Ishikawa (cell line): ENCODE measurements around the gene PTK6.

Experiments used
- CEBPB ChIP-seq: IDR thresholded peaks from 2 replicates; pipeline ENCODE4 v1.6.1; 2012
- CREB1 ChIP-seq: IDR thresholded peaks from 2 replicates; pipeline ENCODE4 v1.6.1; 2012; ENCODE audit warnings: low read depth
- EGR1 ChIP-seq: IDR thresholded peaks from 2 replicates; pipeline ENCODE4 v1.6.1; 2012
- EP300 ChIP-seq: IDR thresholded peaks from 2 replicates; pipeline ENCODE4 v1.6.1; 2012; ENCODE audit warnings: borderline replicate concordance
- FOXM1 ChIP-seq: IDR thresholded peaks from 2 replicates; pipeline ENCODE4 v1.6.1; 2012; ENCODE audit warnings: low read depth, borderline replicate concordance
- MAX ChIP-seq: IDR thresholded peaks from 2 replicates; pipeline ENCODE4 v1.6.1; 2012
- NFIC ChIP-seq: IDR thresholded peaks from 2 replicates; pipeline ENCODE4 v1.6.1; 2012
- RAD21 ChIP-seq: IDR thresholded peaks from 2 replicates; pipeline ENCODE4 v1.6.1; 2012; ENCODE audit warnings: low read depth
- TAF1 ChIP-seq: IDR thresholded peaks from 2 replicates; pipeline ENCODE4 v1.6.1; 2012; ENCODE audit warnings: low read depth, mild to moderate bottlenecking
- TCF12 ChIP-seq: IDR thresholded peaks from 2 replicates; pipeline ENCODE4 v1.6.1; 2012; ENCODE audit warnings: low read depth
- TEAD4 ChIP-seq: IDR thresholded peaks from 2 replicates; pipeline ENCODE4 v1.6.1; 2012
- USF1 ChIP-seq: IDR thresholded peaks from 2 replicates; pipeline ENCODE4 v1.6.1; 2012
- YY1 ChIP-seq: IDR thresholded peaks from 2 replicates; pipeline ENCODE4 v1.6.1; 2012; ENCODE audit warnings: low read depth
- ZBTB7A ChIP-seq: IDR thresholded peaks from 2 replicates; pipeline ENCODE4 v1.6.1; 2012; ENCODE audit warnings: low read depth
- TF ChIP-seq, protein P1 (sequence below): IDR thresholded peaks from 2 replicates; pipeline ENCODE4 v1.6.1; 2012; ENCODE audit warnings: low read depth, mild to moderate bottlenecking

PTK6 gene

DNA sequence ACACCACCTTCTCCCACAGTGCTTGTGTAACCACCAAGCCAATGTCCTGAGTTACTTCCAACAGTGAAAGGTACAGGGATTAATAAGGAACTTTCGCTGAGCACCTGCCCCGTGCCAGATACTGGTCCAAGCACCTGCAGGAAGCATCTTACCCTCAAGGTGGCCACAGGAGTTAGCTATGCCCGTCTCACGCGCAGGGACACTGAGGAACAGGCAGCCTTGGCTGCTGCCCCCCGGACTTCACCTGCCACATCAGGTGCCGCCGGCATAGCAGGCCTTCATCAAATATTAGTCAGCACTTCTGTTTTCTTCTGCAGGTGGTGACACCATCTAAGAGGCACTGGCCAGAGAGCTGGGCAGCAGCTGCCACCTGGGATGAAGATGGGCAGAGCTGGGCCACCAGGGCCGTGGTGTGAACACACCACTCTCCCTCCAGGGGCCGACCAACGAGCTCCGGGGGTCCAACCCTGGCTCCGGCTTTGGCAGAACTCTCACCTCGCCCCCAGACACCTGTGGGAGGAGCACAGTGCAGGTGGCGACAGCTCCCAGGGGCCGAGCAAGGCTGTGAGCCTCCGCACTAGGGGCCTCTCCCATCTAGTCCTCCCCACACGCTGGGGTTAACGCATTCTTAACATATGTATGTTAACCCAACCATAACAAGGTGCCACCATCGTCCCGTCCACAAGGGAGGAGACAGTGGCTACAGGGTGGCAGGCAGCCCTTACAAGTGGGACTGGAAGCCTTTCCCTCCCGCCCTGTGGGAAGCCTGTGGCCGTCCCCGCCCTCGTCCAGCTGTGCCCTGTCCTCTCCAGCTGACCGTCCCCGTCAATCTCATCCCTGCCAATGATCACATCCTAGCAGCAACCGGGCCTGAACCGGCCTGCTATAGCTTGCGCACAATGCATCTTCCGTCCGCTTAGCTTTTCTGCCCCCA lies 19.5 kb downstream of the PTK6 start:
- TF ChIP-seq YY1 = no peak
- TF ChIP-seq TEAD4 = no peak
- no peak for TF ChIP-seq FOXM1
- no peak for TF ChIP-seq EP300
- no peak for TF ChIP-seq CREB1
- no peak for TF ChIP-seq CEBPB
- no peak for TF ChIP-seq MAX
- no peak for TF ChIP-seq USF1
- no peak for TF ChIP-seq TCF12
- TF ChIP-seq TAF1 = no peak
- no peak for TF ChIP-seq ZBTB7A
- TF ChIP-seq NFIC = no peak

DNA sequence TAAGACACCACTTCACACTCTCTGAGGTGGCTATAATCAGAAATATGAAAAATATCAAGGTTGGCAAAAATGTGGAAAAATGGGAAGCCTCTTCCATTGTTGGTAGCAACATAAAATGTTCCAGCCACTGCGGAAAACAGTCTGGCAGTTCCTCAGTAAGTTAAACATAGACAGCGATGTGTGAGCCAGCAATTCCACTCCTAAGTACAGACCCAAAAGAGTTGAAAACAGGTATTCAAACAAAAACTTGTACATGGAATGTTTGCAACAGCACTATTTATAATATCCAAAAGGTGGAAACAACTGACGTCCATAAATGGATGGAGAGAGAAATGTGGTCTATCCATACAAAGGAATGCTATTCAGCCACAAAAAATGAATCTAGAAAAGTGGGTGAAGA lies 24.0 kb downstream of the PTK6 start:
- TF ChIP-seq RAD21 (no peak), YY1 (no peak), TEAD4 (no peak), EGR1 (no peak), TAF1 (no peak), TCF12 (no peak), CEBPB (no peak), FOXM1 (no peak), EP300 (no peak), NFIC (no peak), MAX (no peak), USF1 (no peak), ZBTB7A (no peak), CREB1 (no peak)
- TF ChIP-seq, protein P1, sequence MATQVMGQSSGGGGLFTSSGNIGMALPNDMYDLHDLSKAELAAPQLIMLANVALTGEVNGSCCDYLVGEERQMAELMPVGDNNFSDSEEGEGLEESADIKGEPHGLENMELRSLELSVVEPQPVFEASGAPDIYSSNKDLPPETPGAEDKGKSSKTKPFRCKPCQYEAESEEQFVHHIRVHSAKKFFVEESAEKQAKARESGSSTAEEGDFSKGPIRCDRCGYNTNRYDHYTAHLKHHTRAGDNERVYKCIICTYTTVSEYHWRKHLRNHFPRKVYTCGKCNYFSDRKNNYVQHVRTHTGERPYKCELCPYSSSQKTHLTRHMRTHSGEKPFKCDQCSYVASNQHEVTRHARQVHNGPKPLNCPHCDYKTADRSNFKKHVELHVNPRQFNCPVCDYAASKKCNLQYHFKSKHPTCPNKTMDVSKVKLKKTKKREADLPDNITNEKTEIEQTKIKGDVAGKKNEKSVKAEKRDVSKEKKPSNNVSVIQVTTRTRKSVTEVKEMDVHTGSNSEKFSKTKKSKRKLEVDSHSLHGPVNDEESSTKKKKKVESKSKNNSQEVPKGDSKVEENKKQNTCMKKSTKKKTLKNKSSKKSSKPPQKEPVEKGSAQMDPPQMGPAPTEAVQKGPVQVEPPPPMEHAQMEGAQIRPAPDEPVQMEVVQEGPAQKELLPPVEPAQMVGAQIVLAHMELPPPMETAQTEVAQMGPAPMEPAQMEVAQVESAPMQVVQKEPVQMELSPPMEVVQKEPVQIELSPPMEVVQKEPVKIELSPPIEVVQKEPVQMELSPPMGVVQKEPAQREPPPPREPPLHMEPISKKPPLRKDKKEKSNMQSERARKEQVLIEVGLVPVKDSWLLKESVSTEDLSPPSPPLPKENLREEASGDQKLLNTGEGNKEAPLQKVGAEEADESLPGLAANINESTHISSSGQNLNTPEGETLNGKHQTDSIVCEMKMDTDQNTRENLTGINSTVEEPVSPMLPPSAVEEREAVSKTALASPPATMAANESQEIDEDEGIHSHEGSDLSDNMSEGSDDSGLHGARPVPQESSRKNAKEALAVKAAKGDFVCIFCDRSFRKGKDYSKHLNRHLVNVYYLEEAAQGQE = no peak

DNA sequence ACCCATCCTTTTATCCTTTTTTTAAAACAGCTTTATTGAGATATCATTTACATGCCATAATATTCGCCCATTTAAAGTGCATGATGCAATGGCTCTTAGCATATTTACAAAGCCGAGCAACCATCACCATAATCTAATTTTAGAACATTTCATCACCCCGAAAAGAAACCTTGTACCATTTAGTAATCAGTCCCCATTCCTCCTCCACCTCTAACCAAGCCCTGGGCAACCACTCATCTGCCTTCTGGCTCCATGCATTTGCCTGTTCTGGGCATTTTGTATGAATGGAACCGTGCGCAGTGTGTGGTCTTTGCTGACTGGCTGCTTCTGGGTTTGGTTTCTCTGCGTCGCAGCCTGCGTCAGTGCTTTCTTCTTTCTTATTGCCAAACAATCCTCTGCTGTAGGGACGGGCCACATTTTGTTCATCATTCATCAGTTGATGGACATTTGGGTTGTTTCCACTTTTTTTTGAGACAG lies 28.1 kb downstream of the PTK6 start:
- TF ChIP-seq CEBPB (no peak), TCF12 (no peak), YY1 (no peak)

GRCh38 chr20:63508072-63508768 lies 29.0 kb downstream of the PTK6 start:
- TF ChIP-seq CEBPB (no peak), USF1 (no peak), EGR1 (no peak), CREB1 (no peak), FOXM1 (no peak)

DNA sequence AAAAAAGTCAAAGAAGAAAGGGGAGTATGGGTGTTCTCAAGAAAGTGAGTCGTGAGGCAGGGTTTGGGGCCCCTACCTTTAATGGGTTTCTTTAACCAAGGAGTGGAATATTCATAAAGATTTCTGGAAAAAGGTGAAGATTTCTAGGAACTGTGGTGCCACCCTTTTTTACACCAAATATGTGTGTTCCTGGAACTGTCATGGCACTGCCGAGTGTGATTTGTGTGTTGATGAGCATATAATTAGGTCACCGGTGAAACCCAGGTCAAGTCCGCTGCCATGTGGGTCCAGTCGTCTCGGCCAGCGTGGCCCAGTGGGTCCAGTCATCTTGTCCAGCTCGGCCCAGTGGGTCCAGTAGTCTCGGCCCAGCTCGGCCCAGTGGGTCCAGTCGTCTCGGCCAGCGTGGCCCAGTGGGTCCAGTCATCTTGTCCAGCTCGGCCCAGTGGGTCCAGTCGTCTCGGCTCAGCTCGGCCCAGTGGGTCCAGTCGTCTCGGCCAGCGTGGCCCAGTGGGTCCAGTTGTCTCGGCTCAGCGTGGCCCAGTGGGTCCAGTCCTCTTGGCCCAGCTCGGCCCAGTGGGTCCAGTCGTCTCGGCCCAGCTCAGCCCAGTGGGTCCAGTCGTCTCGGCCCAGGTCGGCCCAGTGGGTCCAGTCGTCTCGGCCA lies 30.0 kb downstream of the PTK6 start:
- TF ChIP-seq EP300 = no peak
- no peak for TF ChIP-seq CREB1
- TF ChIP-seq USF1 = no peak
- no peak for TF ChIP-seq TAF1
- TF ChIP-seq TEAD4 = no peak
- TF ChIP-seq, protein P1 = no peak
- no peak for TF ChIP-seq FOXM1
- no peak for TF ChIP-seq TCF12
- no peak for TF ChIP-seq NFIC
- TF ChIP-seq RAD21 = no peak
- no peak for TF ChIP-seq MAX
- TF ChIP-seq CEBPB = no peak
- TF ChIP-seq ZBTB7A = no peak
- TF ChIP-seq EGR1 = no peak
